HG03342 (cell line): Measurements from ENCODE around the gene REPS2.
"Not testable (repeated sequence)": the region's sequence is repeated elsewhere in the genome, so short reads cannot be mapped to it uniquely, and the experiment has no call there.

Experiments
- ATAC-seq: cut with Tn5 transposase; IDR thresholded peaks from one replicate; pipeline ENCODE4 v1.9.1; 2021; ENCODE audit warnings: mild to moderate bottlenecking, moderate library complexity; ENCODE audit not compliant: unreplicated experiment

Gene REPS2

DNA sequence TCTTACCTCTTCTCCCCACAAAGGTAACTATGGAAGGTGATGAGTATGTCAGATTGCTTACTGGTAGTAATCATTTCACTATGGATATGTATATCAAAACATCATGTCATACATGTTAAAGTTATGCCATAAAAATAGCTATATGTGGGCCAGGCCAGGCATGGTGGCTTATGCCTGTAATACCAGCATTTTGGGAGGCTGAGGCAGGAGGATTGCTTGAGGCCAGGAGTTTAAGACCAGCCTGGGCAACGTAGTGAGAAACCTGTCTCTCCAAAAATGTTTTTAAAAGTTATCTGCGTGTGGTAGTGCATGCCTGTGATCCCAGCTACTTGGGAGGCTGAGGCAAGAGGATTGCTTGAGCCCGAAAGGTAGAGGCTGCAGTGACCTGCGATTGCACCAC, 16.2 kb downstream of the REPS2 start:
- ATAC-seq: not testable (repeated sequence)

DNA sequence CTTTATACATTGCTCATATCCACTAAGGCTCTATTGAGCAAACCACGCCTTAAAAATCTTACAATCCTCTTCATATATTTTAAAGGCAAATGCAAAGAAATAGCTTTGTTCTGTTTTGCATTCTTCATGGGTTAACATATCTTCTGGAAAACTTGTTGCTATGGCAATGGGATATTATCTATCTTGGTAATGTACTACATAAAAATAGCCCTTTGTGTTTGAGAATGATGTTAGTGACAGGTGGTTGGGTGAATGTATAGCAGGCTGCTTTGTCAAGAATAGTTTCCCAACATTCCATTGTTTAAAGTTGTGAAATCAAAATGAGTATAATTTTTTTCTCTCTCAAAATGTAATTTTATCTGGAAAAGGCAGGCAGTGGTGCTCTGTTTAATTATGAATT, 16.8 kb downstream of the REPS2 start:
- no peak for ATAC-seq

DNA sequence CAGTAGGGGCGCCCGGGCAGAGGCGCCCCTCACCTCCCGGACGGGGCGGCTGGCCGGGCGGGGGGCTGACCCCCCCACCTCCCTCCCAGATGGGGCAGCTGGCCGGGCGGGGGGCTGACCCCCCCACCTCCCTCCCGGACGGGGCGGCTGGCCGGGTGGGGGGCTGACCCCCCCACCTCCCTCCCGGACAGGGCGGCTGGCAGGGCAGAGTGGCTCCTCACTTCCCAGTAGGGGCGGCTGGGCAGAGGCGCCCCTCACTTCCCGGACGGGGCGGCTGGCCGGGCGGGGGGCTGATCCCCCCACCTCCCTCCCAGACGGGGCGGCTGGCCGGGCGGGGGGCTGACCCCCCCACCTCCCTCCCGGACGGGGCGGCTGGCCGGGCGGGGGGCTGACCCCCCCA, 18.5 kb downstream of the REPS2 start:
- ATAC-seq: not testable (repeated sequence)

DNA sequence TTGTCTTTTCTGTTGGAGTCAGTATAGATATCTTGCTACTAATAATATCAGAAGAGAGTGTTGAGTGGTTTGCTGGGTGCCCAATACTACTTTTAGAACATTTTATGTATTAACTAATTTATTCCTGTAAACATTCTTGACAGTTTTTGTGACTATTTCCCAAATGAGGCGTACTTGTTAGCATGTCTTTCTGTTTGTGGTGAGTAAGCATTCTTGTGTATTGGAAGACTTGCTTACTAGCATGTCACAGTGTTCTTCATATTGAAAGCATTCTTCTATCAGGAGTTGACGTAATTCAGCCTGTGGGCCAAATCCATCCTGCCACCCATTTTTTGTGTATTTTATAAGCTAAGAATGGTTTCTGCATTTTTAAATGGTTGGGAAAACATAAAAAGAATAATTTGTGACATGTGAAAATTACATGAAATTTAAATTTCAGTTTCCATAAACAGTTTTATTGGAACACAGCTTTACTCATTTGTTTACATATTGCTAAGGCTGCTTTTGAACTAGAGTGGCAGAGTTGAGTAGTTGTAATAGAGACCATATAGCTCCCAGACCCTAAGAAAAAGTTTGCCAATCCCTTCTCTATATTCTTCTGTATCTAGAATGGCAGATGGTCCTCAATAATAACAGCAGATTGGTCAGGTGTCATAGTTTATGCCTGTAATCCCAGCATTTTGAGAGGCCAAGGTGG, 20.4 kb downstream of the REPS2 start:
- ATAC-seq: no peak

DNA sequence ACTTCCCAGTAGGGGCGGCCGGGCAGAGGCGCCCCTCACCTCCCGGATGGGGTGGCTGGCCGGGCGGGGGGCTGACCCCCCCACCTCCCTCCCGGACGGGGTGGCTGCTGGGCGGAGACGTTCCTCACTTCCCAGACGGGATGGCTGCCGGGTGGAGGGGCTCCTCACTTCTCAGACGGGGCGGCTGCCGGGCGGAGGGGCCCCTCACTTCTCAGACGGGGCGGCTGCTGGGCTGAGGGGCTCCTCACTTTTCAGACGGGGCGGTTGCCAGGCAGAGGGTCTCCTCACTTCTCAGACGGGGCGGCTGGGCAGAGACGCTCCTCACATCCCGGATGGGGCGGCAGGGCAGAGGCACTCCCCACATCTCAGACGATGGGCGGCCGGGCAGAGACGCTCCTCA, 22.3 kb downstream of the REPS2 start:
- ATAC-seq: not testable (repeated sequence)

DNA sequence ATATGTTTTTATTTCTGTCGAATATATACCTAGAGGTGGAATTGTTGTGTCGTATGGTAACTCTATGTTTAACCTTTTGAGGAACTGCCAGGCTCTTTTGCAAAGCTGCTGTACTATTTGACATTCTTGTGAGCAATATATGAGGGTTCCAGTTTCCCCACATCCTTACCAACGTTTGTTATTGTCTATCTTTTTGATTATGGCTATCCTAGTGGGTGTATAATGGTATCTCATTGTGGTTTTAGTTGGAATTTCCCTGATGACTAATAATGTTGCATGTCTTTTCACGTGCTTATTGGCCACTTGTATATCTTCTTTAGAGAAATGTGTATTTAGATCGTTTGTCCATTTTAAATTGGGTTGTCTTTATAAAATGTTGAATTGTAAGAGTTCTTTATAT, 24.5 kb downstream of the REPS2 start:
- ATAC-seq: no peak

DNA sequence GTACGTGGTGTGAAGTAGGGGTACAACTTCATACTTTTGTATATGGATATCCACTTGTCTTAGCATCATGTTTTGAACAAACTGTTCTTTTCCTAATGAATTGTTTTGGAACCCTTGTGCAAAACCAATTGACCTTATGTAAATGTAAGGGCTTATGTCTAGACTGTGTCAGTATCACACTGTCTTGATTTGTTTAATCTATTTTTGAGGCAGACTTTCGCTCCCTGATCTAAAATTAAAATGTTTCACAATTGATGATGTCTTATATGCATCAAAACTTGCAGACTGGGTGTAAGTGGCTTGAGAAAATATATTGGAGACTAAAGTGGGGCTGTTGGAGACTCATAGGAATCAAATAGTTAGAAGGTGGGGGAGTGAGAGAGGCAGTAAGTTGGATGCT, 25.2 kb downstream of the REPS2 start:
- no peak for ATAC-seq

DNA sequence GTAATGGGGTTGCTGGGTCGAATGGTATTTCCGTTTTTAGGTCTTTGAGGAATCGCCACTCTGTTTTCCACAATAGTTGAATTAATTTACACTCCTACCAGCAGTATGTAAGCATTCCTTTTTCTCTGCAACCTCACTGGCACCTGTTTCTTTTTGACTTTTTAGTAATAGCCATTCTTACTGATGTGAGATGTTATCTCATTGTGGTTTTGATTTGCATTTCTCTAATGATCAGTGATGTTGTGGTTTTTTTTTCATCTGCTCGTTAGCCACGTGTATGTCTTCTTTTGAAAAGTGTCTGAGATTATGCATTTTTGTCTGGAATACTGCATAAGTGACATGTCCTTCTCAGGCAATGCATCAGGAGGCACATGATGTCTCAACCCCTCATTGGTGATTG, 28.8 kb downstream of the REPS2 start:
- no peak for ATAC-seq

DNA sequence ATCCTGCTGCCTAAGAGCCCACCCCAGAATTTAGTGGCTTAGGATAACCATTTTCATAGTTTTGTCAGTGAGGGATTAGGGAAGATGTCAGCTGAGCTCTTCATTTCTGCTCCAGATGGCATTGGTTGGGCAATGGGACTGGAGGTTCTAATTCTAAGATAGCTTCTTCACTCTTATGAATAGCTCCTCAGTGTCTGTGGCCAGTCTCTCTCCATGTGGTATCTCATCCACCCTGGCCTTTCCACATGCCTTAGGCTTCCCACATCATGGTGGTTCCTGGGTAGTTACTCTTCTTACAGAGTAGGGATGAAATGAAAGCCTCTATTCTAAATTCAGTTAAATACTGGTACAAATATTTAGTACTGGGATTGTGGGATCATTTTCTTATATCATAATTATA, 31.3 kb downstream of the REPS2 start:
- ATAC-seq: no peak

DNA sequence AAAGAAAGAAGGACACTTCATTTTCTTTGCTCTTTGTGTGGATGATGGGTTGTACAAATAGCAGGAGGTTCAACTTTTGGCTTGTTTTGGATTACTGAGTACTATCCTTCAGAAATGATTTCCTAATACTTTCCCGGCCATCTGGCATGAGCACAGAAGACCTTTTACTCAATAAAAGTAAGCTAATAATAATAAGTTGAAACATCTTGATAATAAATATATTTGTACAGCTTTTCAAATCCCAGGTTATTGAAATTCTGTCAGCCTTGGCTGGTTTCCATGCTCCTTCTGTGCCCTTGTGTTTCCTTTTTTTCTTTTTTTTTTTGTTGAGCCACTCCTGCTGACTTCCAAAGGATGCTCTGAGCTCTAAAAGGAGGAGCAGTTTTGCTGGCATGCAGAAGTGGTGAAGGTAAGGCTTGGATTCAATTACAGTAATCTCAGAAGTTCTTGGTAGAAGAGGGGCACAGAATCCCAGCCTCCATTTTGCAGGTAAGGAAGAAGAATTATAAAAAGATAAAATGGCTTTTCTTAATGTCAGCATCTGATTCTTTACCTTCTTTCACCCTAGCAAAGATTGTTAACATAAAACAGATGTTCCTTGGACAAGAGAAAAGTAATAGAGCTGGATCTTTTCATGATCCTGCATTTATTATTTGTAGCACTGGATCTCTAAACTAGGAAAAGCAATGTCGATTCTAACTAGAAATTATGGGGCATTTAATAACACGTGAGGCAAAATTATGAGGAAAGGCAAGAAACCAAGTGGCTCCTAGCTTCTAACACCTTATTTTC, 31.9 kb downstream of the REPS2 start:
- no peak for ATAC-seq

DNA sequence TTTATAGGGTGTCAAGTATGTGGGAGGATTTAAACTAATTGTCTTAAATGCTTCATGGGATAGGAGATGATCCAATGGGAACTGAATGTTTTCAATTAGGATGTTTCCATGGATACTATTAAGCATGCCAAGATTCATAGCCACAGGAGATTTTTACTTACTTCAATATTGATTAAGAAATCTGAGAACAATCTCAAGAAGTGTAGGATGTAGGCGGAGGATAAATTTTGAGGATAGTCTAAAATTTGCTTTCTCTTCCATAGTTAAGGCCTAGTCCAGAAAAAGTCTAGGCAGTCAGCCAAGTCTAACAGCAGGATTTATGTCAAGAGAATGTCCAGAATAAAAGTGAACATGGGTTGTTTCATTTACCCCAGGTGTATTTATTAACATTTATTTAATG, 32.8 kb downstream of the REPS2 start:
- ATAC-seq: no peak

DNA sequence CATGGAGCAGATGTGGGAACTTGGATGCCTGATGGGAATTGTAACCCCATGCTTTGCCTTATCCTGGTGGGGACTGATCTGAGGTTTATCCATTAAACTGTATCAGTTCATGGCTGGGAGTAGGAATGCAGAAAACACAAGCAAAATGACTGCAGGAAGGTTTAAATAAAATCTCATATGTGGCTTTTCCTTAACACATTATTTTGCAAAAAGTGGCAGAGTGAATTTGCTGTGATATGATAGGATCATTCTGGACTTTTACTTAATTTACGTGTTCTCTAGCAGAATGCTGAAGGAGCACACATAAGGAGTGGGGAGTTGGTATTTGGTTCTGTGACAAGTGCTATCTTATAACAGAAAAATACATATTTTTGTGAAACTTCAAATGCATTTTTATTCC, 34.8 kb downstream of the REPS2 start:
- ATAC-seq: no peak

DNA sequence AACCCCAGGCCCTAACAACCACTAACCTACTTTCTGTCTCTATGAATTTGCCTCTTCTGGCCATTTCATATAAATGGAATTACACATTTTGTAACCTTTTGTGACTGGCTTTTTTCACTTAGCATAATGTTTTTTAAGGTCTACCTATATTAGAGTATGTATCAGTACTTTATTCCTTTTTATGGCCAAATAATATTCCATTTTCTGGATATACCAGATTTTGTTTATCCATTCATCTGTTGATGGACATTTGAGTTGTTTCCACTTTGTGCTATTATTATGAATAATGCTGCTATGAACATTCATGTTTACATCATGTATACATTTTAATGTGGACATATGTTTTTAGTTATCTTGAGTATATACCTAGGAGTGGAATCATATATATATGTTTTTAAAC, 35.5 kb downstream of the REPS2 start:
- no peak for ATAC-seq

DNA sequence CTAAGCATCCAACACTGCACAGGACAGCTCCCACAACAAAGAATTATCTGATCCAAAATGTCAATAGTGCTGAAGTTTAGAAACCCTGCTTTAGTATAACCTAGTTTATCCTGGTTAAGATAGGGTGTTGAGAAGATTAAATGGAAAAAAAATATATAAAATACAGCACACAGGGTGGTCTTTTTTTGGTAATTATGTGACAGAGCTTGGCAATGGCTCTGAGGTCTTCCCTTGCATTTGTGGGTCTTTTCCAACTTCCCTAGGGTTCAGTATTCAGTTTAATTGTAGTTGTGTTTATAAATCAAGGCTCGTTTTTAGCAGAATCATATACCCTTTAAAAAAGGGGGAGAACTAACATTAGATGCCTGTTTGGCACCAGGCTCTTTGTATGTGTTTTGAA, 36.6 kb downstream of the REPS2 start:
- ATAC-seq: no peak

DNA sequence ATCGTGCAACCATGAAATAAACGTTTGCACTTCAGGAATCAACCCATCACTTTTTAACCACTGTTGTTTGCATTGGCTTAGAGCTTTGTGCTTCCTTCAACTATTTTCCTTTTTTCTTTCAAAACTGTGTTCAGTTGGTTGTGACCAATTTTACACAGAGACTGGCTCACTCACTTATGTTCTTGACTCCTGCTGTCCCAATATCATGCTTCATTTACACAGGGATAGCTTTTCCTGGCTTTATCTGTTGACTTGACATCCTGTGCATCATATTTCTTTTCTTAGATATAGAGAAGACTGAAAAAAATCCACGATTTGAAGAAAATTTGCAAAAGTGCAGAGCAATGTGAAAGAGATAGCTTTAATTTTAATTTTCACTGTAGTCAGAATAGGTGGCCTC, 38.8 kb downstream of the REPS2 start:
- no peak for ATAC-seq

DNA sequence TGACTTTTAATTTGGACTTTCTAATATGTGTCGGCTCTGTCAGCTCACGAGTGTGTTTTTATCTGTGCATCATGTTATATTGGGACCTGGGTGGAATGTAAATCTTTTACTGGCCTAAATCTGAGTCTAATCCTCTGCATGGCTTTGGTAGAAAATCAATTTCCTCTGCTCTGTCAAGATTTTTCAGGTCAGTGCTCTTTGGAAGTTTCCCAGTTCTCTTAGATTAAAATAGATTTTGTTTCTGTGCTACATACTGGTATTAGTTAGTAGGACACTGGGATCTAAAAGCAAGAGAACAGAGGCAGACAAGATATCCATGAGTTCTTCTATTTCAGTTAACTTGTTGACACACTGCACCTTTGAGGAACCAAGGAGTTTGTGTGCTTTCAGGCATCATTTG, 39.7 kb downstream of the REPS2 start:
- ATAC-seq: no peak

DNA sequence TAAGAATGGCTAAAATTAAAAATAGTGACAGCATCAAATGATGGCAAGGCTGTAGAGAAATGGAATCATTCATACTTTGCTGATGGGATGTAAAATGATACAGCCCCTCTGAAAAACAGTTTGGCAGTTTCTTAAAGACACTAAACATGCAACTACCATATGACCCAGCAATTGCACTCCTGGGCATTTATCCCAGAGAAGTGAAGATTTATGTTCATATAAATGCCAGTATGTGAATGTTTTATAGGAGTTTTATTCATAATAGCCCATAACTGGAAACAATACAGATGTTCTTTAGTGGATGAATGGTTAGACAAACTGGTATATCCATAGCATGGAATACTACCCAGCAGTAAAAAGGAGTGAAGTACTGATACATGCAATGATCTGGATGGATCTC, 43.3 kb downstream of the REPS2 start:
- ATAC-seq: no peak

DNA sequence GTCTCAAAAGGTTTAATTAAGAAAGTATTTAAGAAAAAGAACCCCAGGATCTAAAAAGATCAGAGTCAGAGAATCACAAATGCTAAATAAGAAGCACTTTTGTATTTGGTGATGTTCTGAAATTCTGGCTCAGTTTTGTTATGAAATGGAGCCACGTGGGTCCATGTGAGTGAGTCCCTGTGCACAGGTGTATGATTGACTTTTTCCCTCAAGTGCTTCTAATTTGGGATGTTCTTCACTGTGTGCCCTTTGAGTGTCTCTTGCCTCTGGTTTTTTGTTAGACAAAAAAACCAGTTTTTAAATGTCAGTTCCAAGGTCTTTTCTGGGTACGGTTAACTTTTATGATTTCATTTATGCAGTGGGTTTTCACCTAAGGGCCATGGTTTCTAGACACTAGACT, 44.4 kb downstream of the REPS2 start:
- no peak for ATAC-seq

DNA sequence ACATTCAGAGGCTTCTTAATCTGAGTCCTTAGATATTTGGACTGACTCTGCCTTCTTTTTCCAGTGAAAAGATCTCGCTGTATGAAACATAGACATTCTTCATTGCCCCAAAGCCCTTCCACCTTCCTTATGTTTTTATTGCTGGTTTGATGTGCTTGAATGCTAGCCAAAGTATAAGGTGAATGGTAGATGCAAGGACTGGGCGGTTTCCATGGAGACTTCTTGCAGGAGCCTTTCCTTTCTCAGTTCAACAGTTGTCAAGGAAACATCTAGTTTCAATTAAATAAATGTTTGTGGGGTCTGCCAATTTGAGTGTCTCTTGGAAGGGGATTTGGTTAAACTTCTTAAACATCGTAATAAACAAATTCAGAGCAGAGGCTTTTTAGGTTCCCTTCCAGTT, 46.0 kb downstream of the REPS2 start:
- no peak for ATAC-seq

DNA sequence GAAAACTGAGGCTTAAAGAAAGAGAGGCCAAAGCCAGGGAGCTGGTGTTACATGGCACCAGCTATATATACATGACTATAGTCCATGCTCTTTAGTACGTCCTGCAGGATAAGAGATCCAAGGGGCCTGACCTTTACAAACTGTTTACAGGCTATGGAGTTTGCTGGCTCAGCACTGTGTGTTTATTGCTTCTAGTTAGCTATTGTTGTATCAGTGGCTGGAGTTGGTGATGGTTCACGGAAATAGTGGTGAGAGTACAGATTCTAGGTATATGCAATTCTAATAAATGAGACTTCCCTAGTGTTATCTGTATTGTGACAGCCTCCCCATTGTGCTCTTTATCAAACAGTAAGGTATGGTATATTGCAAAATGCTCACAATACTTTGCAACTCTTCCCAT, 46.5 kb downstream of the REPS2 start:
- ATAC-seq: no peak

DNA sequence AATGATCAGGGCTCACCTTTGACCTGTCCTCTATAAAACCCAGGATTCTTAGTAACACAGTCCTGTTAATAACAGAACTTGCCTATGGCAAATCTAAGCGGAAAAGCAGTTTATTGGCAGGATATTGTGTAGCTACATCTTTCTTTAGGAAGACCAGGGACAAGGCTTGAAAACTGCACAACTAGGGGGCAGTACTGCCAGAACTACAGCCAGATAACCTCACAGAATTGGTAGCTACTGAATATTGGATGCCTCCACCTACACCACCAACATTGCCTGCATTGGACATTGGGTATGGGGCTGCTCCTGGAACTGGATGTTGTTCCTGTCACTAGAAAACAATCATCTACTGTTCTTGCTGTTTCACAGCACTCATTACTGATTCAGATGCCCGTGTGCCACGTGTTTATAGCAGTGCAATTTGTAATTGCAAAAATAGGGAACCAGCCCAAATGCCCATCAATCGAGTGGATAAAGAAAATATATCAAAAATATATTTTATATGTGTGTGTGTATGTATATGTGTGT, 47.4 kb downstream of the REPS2 start:
- no peak for ATAC-seq

DNA sequence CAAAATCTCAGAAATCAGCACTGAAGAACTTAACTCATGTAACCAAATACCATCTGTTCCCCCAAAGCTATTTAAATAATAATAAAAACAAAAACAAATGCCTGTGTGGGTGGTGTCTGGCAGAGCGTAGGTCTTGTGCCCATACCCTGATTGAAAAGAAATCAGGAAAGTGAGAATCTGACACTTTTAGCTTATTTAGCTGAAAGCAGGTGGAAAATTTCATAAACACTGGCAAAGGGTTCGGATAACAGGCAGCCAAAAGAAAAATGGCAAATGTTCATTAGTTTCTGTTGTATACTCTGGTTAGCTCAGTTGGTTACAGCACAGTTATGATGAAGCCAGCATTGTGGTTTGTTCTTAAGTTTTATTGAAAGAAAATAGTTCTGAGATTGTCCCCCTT, 48.3 kb downstream of the REPS2 start:
- no peak for ATAC-seq
